Duodenal mucosa (tissue), 2 donors: ENCODE results near the gene RAP1A.
"Not testable (repeated sequence)": the region's sequence is repeated elsewhere in the genome, so short reads cannot be mapped to it uniquely, and the experiment has no call there.

Experiments used
- H3K27ac ChIP-seq: one replicate; pipeline ENCODE4 v1.7.0; 2013; ENCODE audit warnings: low read depth, low read length
- H3K27me3 ChIP-seq, 2 donors: one replicate each; pipeline ENCODE4 v1.7.0; 2013; ENCODE audit warnings: low read length in 2 of 2, control low read depth in 1 of 2; ENCODE audit not compliant: insufficient read depth in 2 of 2, control insufficient read depth in 1 of 2
- H3K36me3 ChIP-seq, 2 donors: one replicate each; pipeline ENCODE4 v1.7.0; 2013; ENCODE audit warnings: low read length in 2 of 2, control low read depth in 1 of 2; ENCODE audit not compliant: insufficient read depth in 2 of 2, control insufficient read depth in 1 of 2
- H3K4me1 ChIP-seq, 2 donors: one replicate each; pipeline ENCODE4 v1.7.0; 2013; ENCODE audit warnings: low read length in 2 of 2, control low read depth in 1 of 2; ENCODE audit not compliant: insufficient read depth in 2 of 2, control insufficient read depth in 1 of 2
- H3K4me3 ChIP-seq, 2 donors: one replicate each; pipeline ENCODE4 v1.7.0; 2013; ENCODE audit warnings: low read length in 2 of 2, low read depth in 1 of 2
- H3K9ac ChIP-seq, 2 donors: one replicate each; pipeline ENCODE4 v1.7.0; 2013; ENCODE audit warnings: low read length in 2 of 2, low read depth in 1 of 2
- H3K9me3 ChIP-seq, 2 donors: one replicate each; pipeline ENCODE4 v1.7.0; 2013; ENCODE audit warnings: low read length in 2 of 2, control low read depth in 1 of 2; ENCODE audit not compliant: control insufficient read depth in 1 of 2

Gene RAP1A

GRCh38 chr1:111608528-111608927 lies 11.1 kb upstream of the RAP1A start:
- H3K36me3 ChIP-seq, H3K9me3 ChIP-seq, H3K9ac ChIP-seq, H3K27ac ChIP-seq, H3K27me3 ChIP-seq, H3K4me3 ChIP-seq: not testable (repeated sequence)
- peaks cover 10 to 18% of the 10 kb centered on the region in 2 donors for H3K4me1 ChIP-seq

- Histone ChIP-seq H3K36me3 (no peaks in the 10 kb centered on the region), H3K9ac (no peak overlapping the region), H3K4me1 (peaks cover 6 to 13% of the 10 kb centered on the region in 2 donors), H3K27me3 (no peaks in the 10 kb centered on the region), H3K4me3 (no peak overlapping the region), H3K9me3 (no peaks in the 10 kb centered on the region), H3K27ac (no peak overlapping the region)
Measured at GRCh38 chr1:111611986-111612385, 7.6 kb upstream of the RAP1A start.

GRCh38 chr1:111615870-111616715 lies 3.5 kb upstream of the RAP1A start:
- Histone ChIP-seq H3K9ac (no peak overlapping the region), H3K36me3 (no peaks in the 10 kb centered on the region), H3K4me1 (peaks cover 22% of the 10 kb centered on the region in 2 donors), H3K27me3 (no peaks in the 10 kb centered on the region), H3K9me3 (no peaks in the 10 kb centered on the region), H3K4me3 (no peak overlapping the region), H3K27ac (no peak overlapping the region)

GRCh38 chr1:111618081-111618480 lies 1.5 kb upstream of the RAP1A start:
- H3K27ac ChIP-seq, result no peak overlapping the region
- H3K36me3 ChIP-seq, result no peaks in the 10 kb centered on the region
- H3K27me3 ChIP-seq, result no peaks in the 10 kb centered on the region
- H3K4me1 ChIP-seq, result peaks cover 33 to 38% of the 10 kb centered on the region in 2 donors
- no peak overlapping the region for H3K4me3 ChIP-seq
- H3K9me3 ChIP-seq, result no peaks in the 10 kb centered on the region
- no peak overlapping the region for H3K9ac ChIP-seq

- Histone ChIP-seq H3K9me3 (no peaks in the 10 kb centered on the region), H3K27ac (no peak overlapping the region), H3K4me3 (peak overlapping the region; percentile 72 to 84), H3K9ac (peak overlapping the region; percentile 52 to 65), H3K4me1 (peaks cover 35 to 40% of the 10 kb centered on the region in 2 donors), H3K36me3 (no peaks in the 10 kb centered on the region), H3K27me3 (no peaks in the 10 kb centered on the region)
Measured at GRCh38 chr1:111618961-111619634, 491 bp upstream of the RAP1A start.

- Histone ChIP-seq H3K4me3 (peak overlapping the region; percentile 84 to 96), H3K9me3 (no peaks in the 10 kb centered on the region), H3K36me3 (no peaks in the 10 kb centered on the region), H3K27ac (peak overlapping the region; percentile 86), H3K9ac (peak overlapping the region; percentile 74 to 82), H3K4me1 (peaks cover 35 to 52% of the 10 kb centered on the region in 2 donors), H3K27me3 (no peaks in the 10 kb centered on the region)
Measured at GRCh38 chr1:111620441-111620971, 917 bp downstream of the RAP1A start.

GRCh38 chr1:111621050-111621449 lies 1.5 kb downstream of the RAP1A start:
- Histone ChIP-seq H3K4me3 (peak overlapping the region; percentile 84 to 96), H3K9ac (peak overlapping the region; percentile 74 to 82), H3K27me3 (no peaks in the 10 kb centered on the region), H3K27ac (peak overlapping the region; percentile 86), H3K36me3 (no peaks in the 10 kb centered on the region), H3K9me3 (no peaks in the 10 kb centered on the region), H3K4me1 (peaks cover 35 to 54% of the 10 kb centered on the region in 2 donors)

- H3K9ac ChIP-seq, result no peak overlapping the region
- no peak overlapping the region for H3K27ac ChIP-seq
- H3K4me3 ChIP-seq, result peak overlapping the region in 1 of 2 donors; percentile 2
- peaks cover 27 to 53% of the 10 kb centered on the region in 2 donors for H3K4me1 ChIP-seq
- H3K36me3 ChIP-seq, result no peaks in the 10 kb centered on the region
- no peaks in the 10 kb centered on the region for H3K27me3 ChIP-seq
- no peaks in the 10 kb centered on the region for H3K9me3 ChIP-seq
Measured at GRCh38 chr1:111622166-111622565, 2.6 kb downstream of the RAP1A start.

- Histone ChIP-seq H3K4me3 (no peak overlapping the region), H3K27me3 (no peaks in the 10 kb centered on the region), H3K9me3 (no peaks in the 10 kb centered on the region), H3K9ac (no peak overlapping the region), H3K4me1 (peaks cover 27 to 49% of the 10 kb centered on the region in 2 donors), H3K36me3 (no peaks in the 10 kb centered on the region), H3K27ac (no peak overlapping the region)
Measured at GRCh38 chr1:111624382-111624781, 4.8 kb downstream of the RAP1A start.

- H3K4me1 ChIP-seq, result peaks cover 27 to 54% of the 10 kb centered on the region in 2 donors
- no peaks in the 10 kb centered on the region for H3K9me3 ChIP-seq
- H3K36me3 ChIP-seq, result no peaks in the 10 kb centered on the region
- H3K27ac ChIP-seq, result no peak overlapping the region
- H3K27me3 ChIP-seq, result no peaks in the 10 kb centered on the region
- no peak overlapping the region for H3K4me3 ChIP-seq
- no peak overlapping the region for H3K9ac ChIP-seq
Measured at GRCh38 chr1:111625276-111625675, 5.7 kb downstream of the RAP1A start.
